ENCODE results near the gene ALKBH6. TPM values are rescaled to one million over a fixed set of nuclear protein-coding genes. Genes with fewer than 3 reads are reported as not detected.

ALKBH6 gene
- total and polyA plus RNA-seq, 9 of the 15 experiments (the other 6 are each of a cell fraction or from before 2014, with no cell fraction given): 0.67 to 62.0 (median 34.5) TPM

- TF ChIP-seq CHD7 (IDR thresholded peaks at IDR 0.05; ENCODE audit: low read depth, low read length): no peak
- peak; percentile 34 to 61 (median 61); a peak in 5 of 6 replicates for TF ChIP-seq CTCF (IDR thresholded peaks at IDR 0.05 in 2 of 3, conservative IDR thresholded peaks at IDR 0.05 in 1 of 3; ENCODE audit: insufficient read depth in 2 of 3, low read depth in 1 of 3, low read length in 3 of 3)
- TF ChIP-seq TOE1 (IDR thresholded peaks at IDR 0.05; ENCODE audit: borderline replicate concordance): peak; percentile 100
- TF ChIP-seq TOE1 (CRISPR knock-in tag; IDR thresholded peaks at IDR 0.05; ENCODE audit: borderline replicate concordance, low read depth): no peak
- no peak for TF ChIP-seq ZNF592 (IDR thresholded peaks at IDR 0.05)
- no peak for TF ChIP-seq ZNF24 (IDR thresholded peaks at IDR 0.05)
- no peak; a peak in 1 of 4 replicates for TF ChIP-seq MLLT1 (IDR thresholded peaks at IDR 0.05)
These were observed 40.2 kb upstream of the ALKBH6 start, which contains the start of gene THAP8 (continued) for GRCh38 chr19:36054119-36054732.

Data from K562 (cell line).